Activated CD8-positive, alpha-beta memory T cell treated with anti-CD3 and anti-CD28 coated beads, Interleukin-2, amount 10 ng/mL, durations not matched to agents 7 days and 5 days (primary cell): ENCODE data around the gene TRIM47. TPM values are rescaled to one million over a fixed set of nuclear protein-coding genes. Genes with fewer than 3 reads are reported as not detected.
A peak's percentile ranks its signal among the peaks of the same experiment; 100 is the strongest.

Source experiments
- ATAC-seq: fragments of 150-1000 bp; cut with Tn5 transposase; one replicate; pipeline ENCODE4 v1.10.0; 2021; ENCODE audit warnings: moderate library complexity
- CTCF ChIA-PET: fragments of 350-600 bp; sonication (Branson Sonifier 250); formaldehyde crosslinking; loops from one replicate; lab custom pipeline; 2021; ENCODE audit warnings: antibody characterized with exemption; lab: Charles Lee
- DNase-seq: peaks from one replicate; pipeline ENCODE4 v3.0.0-alpha.2; 2020
- H3K27ac Mint-ChIP-seq: one replicate; pipeline ENCODE4 v1.8.0; 2021; ENCODE audit warnings: mild to moderate bottlenecking, mixed read lengths
- H3K27me3 Mint-ChIP-seq: one replicate; pipeline ENCODE4 v1.8.0; 2021; ENCODE audit warnings: mixed read lengths
- H3K36me3 Mint-ChIP-seq: one replicate; pipeline ENCODE4 v1.8.0; 2021; ENCODE audit warnings: mild to moderate bottlenecking, mixed read lengths
- H3K4me1 Mint-ChIP-seq: one replicate; pipeline ENCODE4 v1.8.0; 2021; ENCODE audit warnings: mixed read lengths
- H3K4me3 Mint-ChIP-seq: one replicate; pipeline ENCODE4 v1.8.0; 2021; ENCODE audit warnings: mild to moderate bottlenecking, moderate library complexity, mixed read lengths
- H3K9me3 Mint-ChIP-seq: one replicate; pipeline ENCODE4 v1.8.0; 2022; ENCODE audit warnings: low read depth, mixed read lengths
- total RNA-seq, 2 experiments: library from RNA; stranded (reverse); gene quantifications; one replicate each; pipeline ENCODE4 v1.2.3, GENCODE V29; 2021

The TRIM47 gene
- total RNA-seq, 2 experiments from 2014 or later: 13.4 to 24.3 TPM

- peaks cover 20% of the 10 kb centered on the region for H3K4me1 Mint-ChIP-seq
- H3K9me3 Mint-ChIP-seq: no peaks in the 10 kb centered on the region
- DNase-seq (no peak), ATAC-seq (no peak)
- CTCF ChIA-PET: interaction anchor here (1.2 to 2.7 kb wide), 3 partner anchors 8 to 61 kb away, joined by 3 to 10 read pairs (median 4); no protein-coding TSS in a partner anchor
- no peaks in the 10 kb centered on the region for H3K27me3 Mint-ChIP-seq
- H3K27ac Mint-ChIP-seq: peak overlapping the region; percentile 52
- H3K36me3 Mint-ChIP-seq: peaks cover 7% of the 10 kb centered on the region
- no peak overlapping the region for H3K4me3 Mint-ChIP-seq
These were observed 53.7 kb downstream of the TRIM47 start for GRCh38 chr17:75824666-75825065.

Other genes with a start within 250 kb of the TRIM47 start
- under 1 TPM in 1 of 2 experiments, not detected in 1; 0.15 TPM for gene SMIM5, start 245.1 kb downstream of the TRIM47 start, total RNA-seq
- gene RECQL5, start 211.4 kb downstream of the TRIM47 start, total RNA-seq: 10 to 100 TPM; 35.5 to 46.2 TPM
- gene SAP30BP, start 211.2 kb downstream of the TRIM47 start, total RNA-seq: 100 to 1,000 TPM in 1 of 2 experiments, 10 to 100 TPM in 1; 100.0 to 106 TPM
- 1 to 10 TPM; 1.0 to 1.1 TPM for gene ITGB4, start 157.1 kb downstream of the TRIM47 start, total RNA-seq
- gene GALK1, start 113.4 kb downstream of the TRIM47 start, total RNA-seq: 10 to 100 TPM; 46.1 to 53.7 TPM
- gene UNK, start 93.8 kb downstream of the TRIM47 start, total RNA-seq: 10 to 100 TPM; 32.8 to 33.1 TPM
- 100 to 1,000 TPM; 212 to 218 TPM for gene UNC13D, start 34.2 kb downstream of the TRIM47 start, total RNA-seq
- gene WBP2, start 23.2 kb downstream of the TRIM47 start, total RNA-seq: 10 to 100 TPM; 71.3 to 79.1 TPM
- 10 to 100 TPM; 33.3 to 33.6 TPM for gene TRIM65, start 18.4 kb upstream of the TRIM47 start, total RNA-seq
- gene MRPL38, start 26.3 kb upstream of the TRIM47 start, total RNA-seq: 100 to 1,000 TPM; 115 to 139 TPM
- gene FBF1, start 62.5 kb upstream of the TRIM47 start, total RNA-seq: 10 to 100 TPM; 26.6 to 36.7 TPM
- gene ACOX1, start 100.6 kb upstream of the TRIM47 start, total RNA-seq: 10 to 100 TPM; 28.8 to 33.8 TPM
- 10 to 100 TPM; 13.3 to 15.1 TPM for gene TEN1, start 100.7 kb upstream of the TRIM47 start, total RNA-seq
- gene CDK3, start 122.3 kb upstream of the TRIM47 start, total RNA-seq: 1 to 10 TPM; 6.3 to 7.0 TPM
- gene EVPL, start 148.7 kb upstream of the TRIM47 start, total RNA-seq: under 1 TPM in 1 of 2 experiments, not detected in 1; 0.03 TPM
- gene SRP68, start 193.9 kb upstream of the TRIM47 start, total RNA-seq: 100 to 1,000 TPM in 1 of 2 experiments, 10 to 100 TPM in 1; 92.0 to 116 TPM
- gene GALR2, start 196.2 kb upstream of the TRIM47 start, total RNA-seq: under 1 TPM; 0.29 to 0.47 TPM
- under 1 TPM; 0.26 to 0.87 TPM for gene ZACN, start 200.6 kb upstream of the TRIM47 start, total RNA-seq
- gene EXOC7, start 225.2 kb upstream of the TRIM47 start, total RNA-seq: 100 to 1,000 TPM; 132 to 137 TPM